Heart right ventricle (tissue), 16 donors: ENCODE results near the gene HCN3. TPM values are rescaled to one million over a fixed set of nuclear protein-coding genes. Genes with fewer than 3 reads are reported as not detected.

Source experiments
- ATAC-seq, 8 donors: fragments of 200-7000 bp; cut with Tn5 transposase; one replicate each; pipeline ENCODE4 v1.9.1; 2020; ENCODE audit warnings: mild to moderate bottlenecking in 8 of 8, moderate library complexity in 8 of 8, moderate number of reproducible peaks in 1 of 8
- DNase-seq, 2 donors: peaks; one replicate each; pipeline ENCODE4 v3.0.0-alpha.2; 2020
- H3K27ac ChIP-seq, 10 donors: fragments of 200-600 bp; sonication (generic) in 2 of 10; one replicate each; pipeline versions ENCODE4 v1.5.0 to v1.8.0; 2020 to 2022; ENCODE audit warnings: mild to moderate bottlenecking in 3 of 10
- H3K27me3 ChIP-seq, 7 donors: fragments of 200-600 bp; one replicate each; pipeline ENCODE4 v1.8.0; 2021 to 2022; ENCODE audit warnings: mild to moderate bottlenecking in 2 of 7
- H3K36me3 ChIP-seq, 9 donors: fragments of 200-600 bp; sonication (generic) in 1 of 9; one replicate each; pipeline versions ENCODE4 v1.5.0 to v1.8.0; 2020 to 2022; ENCODE audit warnings: mild to moderate bottlenecking in 2 of 9
- H3K4me1 ChIP-seq, 9 donors: fragments of 200-600 bp; sonication (generic) in 1 of 9; one replicate each; pipeline versions ENCODE4 v1.5.0 to v1.8.0; 2020 to 2022; ENCODE audit warnings: mild to moderate bottlenecking in 4 of 9
- H3K4me3 ChIP-seq, 10 donors: fragments of 200-600 bp; sonication (generic) in 2 of 10; one replicate each; pipeline versions ENCODE4 v1.5.0 to v1.8.0; 2020 to 2022; ENCODE audit warnings: mild to moderate bottlenecking in 7 of 10, moderate library complexity in 2 of 10
- H3K9me3 ChIP-seq, 11 donors: fragments of 200-600 bp in 10 of 11; sonication (generic) in 2 of 11; one replicate each; pipeline versions ENCODE4 v1.5.0 to v1.8.0; 2013 to 2022; ENCODE audit warnings: mild to moderate bottlenecking in 2 of 11, control low read depth in 1 of 11, moderate library complexity in 1 of 11
- CTCF ChIP-seq, 9 donors: fragments of 200-600 bp; sonication (generic) in 2 of 9; IDR thresholded peaks; one replicate each; pipeline versions ENCODE4 v1.5.0 to v1.8.0; 2021 to 2022; ENCODE audit warnings: antibody characterized with exemption in 9 of 9, mild to moderate bottlenecking in 5 of 9, moderate library complexity in 1 of 9
- WGBS, 2 donors: extraction: QIAGEN DNeasy Blood & Tissue Kit; methylation state at CpG; one replicate each; pipeline ENCODE4 v1.1.7; 2013; ENCODE audit warnings: inconsistent platforms in 1 of 2; 5-methylcytosine and 5-hydroxymethylcytosine counted together
- intact Hi-C, 10 donors: fragments of 100-400 bp; cut with DNase I; formaldehyde crosslinking; loops; one replicate each; pipeline versions ENCODE4 v1.11.1 to v1.14.2; 2022
- polyA plus RNA-seq, 2 donors: library from polyadenylated mRNA; stranded (reverse); fragments of 200-250 nt; gene quantifications; one replicate each; pipeline ENCODE4 v1.2.3, GENCODE V29; 2013
- total RNA-seq, 10 donors: library from RNA; stranded (reverse); fragmentation: NEBNext Ultra II Directional in 3 of 10; extraction: Animal tissue kit (Norgen Biotek cat#: 25700) in 3 of 10; gene quantifications; one replicate each; pipeline versions ENCODE4 v1.2.1 to v1.2.4, GENCODE V29; 2021 to 2023
- donor health status: Arrhythmogenic right ventricular cardiomyopathy.
- donor health status: ischemic (EF 13 %, LVEDD 7.1; RV severe dilation, severe dysfunction).
- donor health status: healthy with polysubstance abuse.
- donor health status: DM: no; HTN: yes; CAD: no.
- donor health status: DM: no; HTN: no; CAD: no.
- donor health status: ischemic (EF 25% LVEDD 6.9; RV normal size, moderate dysfunction).
- donor health status: ischemic (EF 25% LVEDD 5.7; RV mildly dilated, moderate dysfunction).
- donor health status: healthy.
- donor health status: DM: yes; HTN: yes; CAD: no.
- donor health status: Ischemic cardiomyopathy.
- donor health status: ischemic (EF 35%, LVEDD 5.7; RV mildly dilated, moderate dysfunction).
- donor health status: nonischemic (EF 11% LVEDD 7.7; RV severe dilation, severe dysfunction).
- donor health status: DM: yes; HTN: yes; CAD: no.
- donor health status: PGD.
- donor health status: ischemic (EF 29% LVEDD 5.4; RV normal size, mild dysfunction).
- donor health status: nonischemic (EF 23%, LVEDD 6.1; RV moderate dilation, normal function).

The HCN3 gene
- total and polyA plus RNA-seq, 12 donors = 0.68 to 3.2 (median 1.0) TPM

DNA sequence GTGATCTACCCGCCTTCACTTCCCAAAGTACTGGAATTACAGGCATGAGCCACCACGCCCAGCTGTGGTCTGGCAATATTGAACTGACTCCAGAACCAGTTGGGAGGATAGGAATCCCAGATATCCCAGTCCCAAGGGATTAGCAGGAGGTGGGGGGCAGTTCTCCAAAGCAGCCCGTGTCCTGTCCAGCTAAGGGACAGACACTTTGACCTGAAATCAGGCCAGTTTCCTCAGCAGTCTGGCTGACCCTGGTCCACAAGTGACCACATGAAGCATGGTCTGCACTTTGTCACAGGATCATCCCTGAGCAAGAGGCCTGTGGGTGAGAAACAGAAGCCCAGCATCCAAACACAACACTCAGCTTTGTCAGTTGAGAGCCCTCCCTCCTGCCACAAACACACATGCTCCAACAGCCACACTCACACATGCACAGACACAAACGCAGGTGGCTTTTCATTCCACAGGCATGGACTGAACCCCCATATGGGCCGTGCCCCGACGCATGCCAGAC, 28.7 kb downstream of the HCN3 start:
- Histone ChIP-seq H3K9me3 (no peaks in the 10 kb centered on the region), H3K27ac (no peak overlapping the region), H3K4me1 (peaks cover 0 to 28% (median 27%) of the 10 kb centered on the region in 9 donors), H3K36me3 (peaks cover 0 to 10% (median 0%) of the 10 kb centered on the region in 9 donors), H3K4me3 (no peak overlapping the region), H3K27me3 (no peaks in the 10 kb centered on the region)
- ATAC-seq (no peak), DNase-seq (no peak)
- 68 to 72% methylated on average over 7 of the region's 7 CpGs for WGBS, 2 donors
- TF ChIP-seq CTCF (IDR thresholded peaks at IDR 0.05) = no peak
- intact Hi-C loops = loop anchor here in 1 of 10 donors (5.0 kb wide), 1 partner anchor 34 kb away; the partner anchor contains the start of gene CLK2

- Histone ChIP-seq H3K9me3 (no peaks in the 10 kb centered on the region), H3K4me1 (peaks cover 0 to 40% (median 36%) of the 10 kb centered on the region in 9 donors), H3K4me3 (no peak overlapping the region), H3K27me3 (no peaks in the 10 kb centered on the region), H3K27ac (peak overlapping the region in 2 of 10 donors; percentile 91), H3K36me3 (peaks cover 0 to 24% (median 0%) of the 10 kb centered on the region in 9 donors)
- DNase-seq (no peak), ATAC-seq (no peak)
- TF ChIP-seq CTCF (IDR thresholded peaks at IDR 0.05) = peak in 8 of 9 donors; percentile 12 to 59 (median 46)
- WGBS, 2 donors = 43 to 54% methylated on average over 6 of the region's 6 CpGs
- intact Hi-C loops = loop anchor here in 1 of 10 donors (5.0 kb wide), 1 partner anchor 35 kb away; the partner anchor contains the start of gene CLK2
These were observed 30.0 kb downstream of the HCN3 start for GRCh38 chr1:155307247-155307740.

GRCh38 chr1:155308493-155309422, 31.5 kb downstream of the HCN3 start, which contains the start of gene FDPS:
FDPS (plus strand) TSS chr1:155308866; CDS start chr1:155309790, 924 bp downstream.
- ATAC-seq (peak; percentile 99 to 100 (median 99)), DNase-seq (peak; percentile 98 to 99)
- TF ChIP-seq CTCF (IDR thresholded peaks at IDR 0.05) = peak in 3 of 9 donors; percentile 3 to 26 (median 19)
- intact Hi-C loops = loop anchor here in 5 of 10 donors (1.0 to 5.0 kb wide), 6 partner anchors 16 to 53 kb away; partner anchors contain the start of genes CLK2 (in 3 of the 5), HCN3 (in 2 of the 5) and ENTREP3 (in 1 of the 5)
- no peaks in the 10 kb centered on the region for H3K9me3 ChIP-seq
- peaks cover 0 to 40% (median 36%) of the 10 kb centered on the region in 9 donors for H3K4me1 ChIP-seq
- peak within 1 kb of the TSS; percentile 74 to 97 (median 92) for H3K27ac ChIP-seq
- peaks cover 0 to 38% (median 0%) of the 10 kb centered on the region in 9 donors for H3K36me3 ChIP-seq
- 0% methylated on average over 51 of the region's 51 CpGs for WGBS, 2 donors
- no peaks in the 10 kb centered on the region for H3K27me3 ChIP-seq
- H3K4me3 ChIP-seq = peak within 1 kb of the TSS; percentile 53 to 99 (median 81)
